SU-DHL-6 (cell line): Measurements from ENCODE around the gene MEF2C.

Experiments
- CTCF ChIP-seq: fragments of 200-600 bp; sonication (generic); IDR thresholded peaks from one replicate; pipeline ENCODE4 v1.5.1; 2017; ENCODE audit warnings: antibody characterized with exemption, mild to moderate bottlenecking, low read length, moderate library complexity; ENCODE audit not compliant: insufficient read depth, poor library complexity, severe bottlenecking
- EZH2phosphoT487 ChIP-seq: fragments of 200-600 bp; sonication (generic), shearing (Covaris generic); conservative IDR thresholded peaks from 2 replicates; pipeline ENCODE4 v1.6.1; 2018; ENCODE audit warnings: mild to moderate bottlenecking, antibody characterized with exemption, low read length, moderate library complexity, mixed read lengths

- no peak for TF ChIP-seq CTCF
- no peak for TF ChIP-seq EZH2phosphoT487
Observed at GRCh38 chr5:88674356-88675167, 208.4 kb downstream of the MEF2C start.
